Ectodermal cell (in vitro differentiated cells): ENCODE measurements around the gene NKIRAS2.

ENCODE experiments used
- H3K27ac ChIP-seq: 2 replicates; pipeline ENCODE4 v1.7.0; 2013; ENCODE audit warnings: mild to moderate bottlenecking, low read depth, low read length; ENCODE audit not compliant: insufficient read depth, poor library complexity, severe bottlenecking
- H3K27me3 ChIP-seq: 2 replicates; pipeline ENCODE4 v1.7.0; 2013; ENCODE audit warnings: mild to moderate bottlenecking, low read length; ENCODE audit not compliant: insufficient read depth, control insufficient read depth, poor library complexity, severe bottlenecking
- H3K36me3 ChIP-seq: one replicate; pipeline ENCODE4 v1.7.0; 2013; ENCODE audit warnings: low read length; ENCODE audit not compliant: control insufficient read depth, insufficient read depth
- H3K4me1 ChIP-seq: one replicate; pipeline ENCODE4 v1.7.0; 2013; ENCODE audit warnings: low read length; ENCODE audit not compliant: control insufficient read depth, insufficient read depth
- H3K4me3 ChIP-seq: 2 replicates; pipeline ENCODE4 v1.7.0; 2013; ENCODE audit warnings: low read depth, low read length, control low read depth; ENCODE audit not compliant: insufficient read depth
- H3K9me3 ChIP-seq: 2 replicates; pipeline ENCODE4 v1.7.0; 2013; ENCODE audit warnings: mild to moderate bottlenecking, low read length, moderate library complexity; ENCODE audit not compliant: control insufficient read depth
- WGBS, 2 experiments: methylation state at CpG; one replicate each; pipeline ENCODE4 v1.1.7; 2013; ENCODE audit warnings: missing lambda C conversion rate in 2 of 2; 5-methylcytosine and 5-hydroxymethylcytosine counted together

The NKIRAS2 gene

DNA sequence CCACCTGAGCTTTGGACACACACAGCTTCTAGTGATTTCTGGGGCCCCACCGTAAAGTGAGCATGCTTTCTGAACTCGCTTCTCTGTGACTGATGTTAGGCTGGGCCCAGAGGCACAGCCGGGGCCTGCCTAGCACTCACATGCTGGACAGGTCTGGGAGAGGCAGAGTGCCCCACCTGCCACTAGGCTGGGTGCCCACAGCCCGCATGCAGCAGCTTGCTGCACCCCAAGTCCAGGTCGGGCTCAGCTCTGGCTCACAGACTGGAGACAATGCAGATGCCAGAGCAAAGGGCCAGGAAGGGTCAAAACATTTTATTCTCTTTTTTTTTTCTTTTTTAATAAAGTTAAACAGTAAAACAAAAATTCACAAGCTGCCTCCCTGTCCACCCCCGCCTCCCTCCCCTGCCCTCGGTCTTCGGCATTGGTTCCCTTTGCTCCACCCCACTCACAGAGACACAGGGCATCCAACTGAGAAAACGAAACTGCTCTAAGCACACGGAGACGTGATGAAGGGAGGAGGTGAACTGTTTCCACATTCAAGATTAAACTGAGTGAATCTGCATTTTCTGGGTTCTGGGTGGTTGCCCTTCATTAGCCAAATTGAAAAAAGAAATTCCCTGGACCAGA, 43.6 kb upstream of the NKIRAS2 start:
- H3K4me1 ChIP-seq = no peaks in the 10 kb centered on the region
- no peak overlapping the region for H3K4me3 ChIP-seq
- H3K27me3 ChIP-seq = no peaks in the 10 kb centered on the region
- H3K36me3 ChIP-seq = peaks cover 77% of the 10 kb centered on the region
- no peak overlapping the region for H3K27ac ChIP-seq
- WGBS, 2 experiments = 93 to 96% methylated on average over 11 of the region's 11 CpGs
- no peaks in the 10 kb centered on the region for H3K9me3 ChIP-seq

DNA sequence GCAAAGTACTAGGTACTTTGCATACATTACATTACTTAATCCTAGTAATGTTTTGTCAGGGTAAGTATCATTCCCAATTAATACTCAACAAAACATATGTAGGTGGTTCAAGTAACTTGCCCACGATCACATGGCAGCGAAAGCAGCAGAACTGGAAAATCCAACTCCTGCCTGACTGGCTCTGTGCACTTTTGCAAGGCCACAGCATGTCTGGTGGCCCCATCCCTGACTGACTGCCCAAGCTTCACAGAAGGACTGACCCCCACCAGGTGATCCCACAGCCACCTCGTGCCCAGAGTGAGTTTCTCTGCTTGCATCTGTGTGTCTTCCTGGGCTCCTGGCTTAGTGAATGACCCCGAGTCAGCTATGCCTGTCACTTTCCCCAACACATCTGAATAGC, 41.9 kb upstream of the NKIRAS2 start:
- no peaks in the 10 kb centered on the region for H3K27me3 ChIP-seq
- WGBS, 2 experiments = 89 to 93% methylated on average over 4 of the region's 4 CpGs
- H3K9me3 ChIP-seq = no peaks in the 10 kb centered on the region
- H3K36me3 ChIP-seq = peaks cover 78% of the 10 kb centered on the region
- no peak overlapping the region for H3K4me3 ChIP-seq
- H3K27ac ChIP-seq = no peak overlapping the region
- H3K4me1 ChIP-seq = no peaks in the 10 kb centered on the region

DNA sequence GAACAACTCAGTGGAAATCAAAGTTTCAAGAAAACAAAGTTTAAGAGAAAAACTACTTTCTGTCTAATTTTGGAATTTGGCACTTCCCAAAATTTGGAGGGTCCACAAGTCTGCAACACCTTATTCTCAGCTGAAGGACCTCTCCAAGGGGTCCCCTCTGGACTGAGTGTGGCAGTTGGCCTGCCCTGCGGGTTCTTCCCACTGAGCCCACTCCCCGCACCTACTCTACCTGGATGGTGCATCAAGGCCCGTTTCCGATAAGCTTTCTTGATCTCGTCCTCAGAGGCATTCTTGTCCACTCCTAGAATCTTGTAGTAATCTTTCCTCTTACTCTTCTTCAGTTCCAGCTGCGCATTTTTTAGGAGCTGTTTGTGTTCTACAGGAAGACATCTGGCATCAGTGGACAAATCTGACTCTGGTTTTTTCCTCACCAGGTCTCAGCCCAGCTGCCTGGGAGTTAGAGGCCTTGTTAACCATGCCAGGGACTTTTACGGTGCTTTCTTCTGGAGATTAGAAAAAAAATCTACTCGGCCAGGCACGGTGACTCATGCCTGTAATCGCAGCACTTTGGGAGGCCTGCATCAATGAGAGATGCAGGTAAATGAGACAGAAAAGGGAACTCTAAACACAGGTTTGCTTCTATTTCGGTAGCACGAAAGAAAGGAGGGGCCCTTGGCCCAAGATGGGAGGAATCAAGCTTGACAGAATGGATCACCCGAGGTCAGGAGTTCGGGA, 37.7 kb upstream of the NKIRAS2 start:
- WGBS, 2 experiments = 95 to 96% methylated on average over 14 of the region's 14 CpGs
- peaks cover 72% of the 10 kb centered on the region for H3K36me3 ChIP-seq
- no peak overlapping the region for H3K27ac ChIP-seq
- no peak overlapping the region for H3K4me3 ChIP-seq
- no peaks in the 10 kb centered on the region for H3K9me3 ChIP-seq
- H3K4me1 ChIP-seq = no peaks in the 10 kb centered on the region
- H3K27me3 ChIP-seq = no peaks in the 10 kb centered on the region

DNA sequence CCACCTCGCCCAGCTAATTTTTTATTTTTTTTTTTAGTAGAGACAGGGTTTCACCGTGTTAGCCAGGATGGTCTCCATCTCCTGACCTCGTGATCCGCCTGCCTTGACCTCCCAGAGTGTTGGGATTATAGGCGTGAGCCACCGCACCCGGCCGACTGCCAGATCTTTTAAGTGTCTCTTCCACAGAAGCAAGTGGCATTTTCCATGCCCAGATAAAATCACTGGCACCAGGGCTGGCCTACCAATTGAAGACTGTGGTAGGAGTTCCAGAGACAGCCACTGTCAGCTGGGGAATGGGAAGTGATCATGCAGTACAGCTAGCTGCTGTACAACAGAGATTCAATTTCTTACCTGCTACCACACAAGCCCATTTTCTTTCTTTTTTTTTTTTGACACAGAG, 35.4 kb upstream of the NKIRAS2 start:
- H3K36me3 ChIP-seq = peaks cover 77% of the 10 kb centered on the region
- no peak overlapping the region for H3K4me3 ChIP-seq
- 91 to 93% methylated on average over 8 of the region's 8 CpGs for WGBS, 2 experiments
- no peaks in the 10 kb centered on the region for H3K27me3 ChIP-seq
- no peak overlapping the region for H3K27ac ChIP-seq
- no peaks in the 10 kb centered on the region for H3K4me1 ChIP-seq
- no peaks in the 10 kb centered on the region for H3K9me3 ChIP-seq

DNA sequence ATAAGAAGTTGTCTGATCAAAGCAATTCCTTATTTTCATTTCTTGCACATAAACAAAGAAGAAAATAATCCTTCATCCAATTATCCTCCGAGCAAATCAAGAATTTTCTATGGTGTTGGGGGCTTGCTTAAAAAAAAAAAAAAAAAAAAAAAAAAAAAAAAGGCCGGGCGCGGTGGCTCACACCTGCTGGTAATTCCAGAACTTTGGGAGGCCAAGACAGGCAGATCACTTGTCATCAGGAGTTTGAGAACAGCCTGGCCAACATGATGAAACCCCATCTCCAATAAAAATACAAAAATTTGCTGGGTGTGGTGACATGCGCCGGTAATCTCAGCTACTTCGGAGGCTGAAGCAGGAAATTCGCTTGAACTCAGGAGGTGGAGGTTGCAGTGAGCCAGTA, 34.0 kb upstream of the NKIRAS2 start:
- Histone ChIP-seq H3K4me1 (no peaks in the 10 kb centered on the region), H3K27me3 (no peaks in the 10 kb centered on the region), H3K4me3 (no peak overlapping the region), H3K27ac (no peak overlapping the region), H3K9me3 (no peaks in the 10 kb centered on the region), H3K36me3 (peaks cover 78% of the 10 kb centered on the region)
- WGBS, 2 experiments = 89 to 95% methylated on average over 6 to 7 of the region's 8 CpGs

DNA sequence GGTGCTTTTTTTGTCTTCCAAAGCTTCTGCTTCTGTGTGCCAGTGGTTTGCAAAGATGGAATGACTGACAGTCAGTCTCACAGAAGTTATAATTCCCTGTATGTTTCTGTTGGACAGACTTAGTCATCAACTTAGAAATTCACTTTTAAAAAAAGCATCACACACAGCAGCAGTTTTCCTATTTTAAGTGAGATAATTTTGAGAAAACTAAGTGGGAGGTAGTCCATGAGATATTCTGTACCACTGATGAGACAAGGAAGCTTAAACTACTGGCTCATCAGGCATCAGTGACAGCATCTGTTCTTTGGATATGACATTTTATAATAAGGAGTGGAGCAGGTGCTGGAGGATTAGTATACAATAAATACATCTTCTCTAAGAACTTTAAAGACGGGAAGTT, 33.3 kb upstream of the NKIRAS2 start:
- Histone ChIP-seq H3K27ac (no peak overlapping the region), H3K36me3 (peaks cover 73% of the 10 kb centered on the region), H3K27me3 (no peaks in the 10 kb centered on the region), H3K4me1 (no peaks in the 10 kb centered on the region), H3K4me3 (no peak overlapping the region), H3K9me3 (no peaks in the 10 kb centered on the region)
- 88 to 100% methylated on average over 1 of the region's 1 CpG for whole genome bisulfite sequencing, 2 experiments

DNA sequence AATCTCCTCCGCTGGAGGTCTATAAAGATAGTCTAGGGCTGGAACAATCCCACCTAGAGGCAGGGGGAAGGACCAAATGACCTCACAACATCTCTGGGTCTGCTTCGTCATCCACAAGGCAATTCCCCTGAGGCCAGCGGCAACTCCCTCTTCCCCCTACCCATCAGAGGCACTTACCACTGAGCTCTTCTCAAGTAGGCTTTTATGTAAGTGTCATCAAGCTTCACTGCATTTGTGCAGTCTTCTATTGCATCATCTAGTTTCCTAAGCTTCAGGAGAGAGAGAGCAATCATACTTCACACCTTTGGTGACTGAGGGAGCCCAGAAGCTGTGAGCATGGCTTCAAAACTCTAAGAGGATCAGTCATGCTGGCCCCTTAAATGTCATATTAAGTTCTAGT, 32.2 kb upstream of the NKIRAS2 start:
- H3K4me1 ChIP-seq = no peaks in the 10 kb centered on the region
- peaks cover 71% of the 10 kb centered on the region for H3K36me3 ChIP-seq
- no peak overlapping the region for H3K27ac ChIP-seq
- H3K4me3 ChIP-seq = no peak overlapping the region
- no peaks in the 10 kb centered on the region for H3K27me3 ChIP-seq
- no peaks in the 10 kb centered on the region for H3K9me3 ChIP-seq
- 95 to 97% methylated on average over 3 of the region's 3 CpGs for WGBS, 2 experiments

DNA sequence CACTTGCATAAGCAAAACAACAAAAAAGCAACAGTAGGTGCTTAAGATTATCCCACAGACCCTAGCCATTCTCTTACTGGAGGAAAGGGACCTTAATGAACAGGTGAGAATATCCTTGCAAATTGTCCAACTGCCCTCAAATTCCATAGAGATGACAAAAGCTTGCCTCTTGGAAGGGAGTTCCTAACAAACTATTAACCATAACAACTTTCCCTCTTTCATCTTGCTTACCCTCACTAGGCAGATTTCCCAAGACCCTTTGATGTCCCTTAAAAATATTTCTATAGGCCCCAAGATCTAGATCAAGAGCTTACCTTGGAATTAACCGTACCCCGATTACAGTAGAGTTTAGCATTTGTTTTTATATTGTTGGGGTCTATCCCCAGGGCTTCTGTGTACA, 31.5 kb upstream of the NKIRAS2 start:
- Histone ChIP-seq H3K27me3 (no peaks in the 10 kb centered on the region), H3K9me3 (no peaks in the 10 kb centered on the region), H3K4me3 (no peak overlapping the region), H3K4me1 (no peaks in the 10 kb centered on the region), H3K27ac (no peak overlapping the region), H3K36me3 (peaks cover 70% of the 10 kb centered on the region)
- 88 to 100% methylated on average over 2 of the region's 2 CpGs for WGBS, 2 experiments

DNA sequence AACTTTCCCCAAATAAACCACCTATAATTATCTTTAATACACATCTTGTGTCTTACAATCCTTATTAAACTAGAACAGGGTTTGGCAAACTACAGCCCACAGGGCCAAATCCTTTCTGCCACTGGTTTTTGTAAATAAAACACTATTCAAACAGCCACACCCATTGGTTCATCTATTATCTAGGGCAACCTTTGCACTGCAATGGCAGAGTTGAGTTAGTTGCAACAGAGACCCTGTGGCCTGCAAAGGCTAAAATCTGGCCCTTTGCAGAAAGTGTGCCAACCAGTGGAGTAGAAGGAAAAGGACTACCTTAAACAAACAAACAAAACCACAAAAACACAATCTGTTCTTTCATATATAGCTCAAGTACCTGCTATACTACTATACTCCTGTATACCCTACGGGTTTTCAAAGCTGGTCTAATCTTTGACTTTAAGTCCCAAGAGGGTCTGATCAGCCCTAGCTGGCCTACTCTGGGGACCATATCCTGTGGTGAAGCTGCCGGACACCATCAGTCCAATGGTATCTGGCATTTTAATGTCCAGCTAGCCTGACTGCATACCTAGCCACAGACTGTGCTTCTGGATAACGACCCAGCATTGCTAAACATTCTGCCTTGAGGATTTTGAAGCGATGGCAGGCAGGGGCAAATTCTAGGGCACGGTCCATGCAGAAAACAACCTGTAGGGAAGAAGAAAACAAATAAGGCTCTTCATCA, 30.0 kb upstream of the NKIRAS2 start:
- H3K4me3 ChIP-seq = no peak overlapping the region
- H3K27ac ChIP-seq = no peak overlapping the region
- no peaks in the 10 kb centered on the region for H3K4me1 ChIP-seq
- WGBS, 2 experiments = 87 to 89% methylated on average over 5 of the region's 5 CpGs
- H3K9me3 ChIP-seq = no peaks in the 10 kb centered on the region
- no peaks in the 10 kb centered on the region for H3K27me3 ChIP-seq
- H3K36me3 ChIP-seq = peaks cover 73% of the 10 kb centered on the region

DNA sequence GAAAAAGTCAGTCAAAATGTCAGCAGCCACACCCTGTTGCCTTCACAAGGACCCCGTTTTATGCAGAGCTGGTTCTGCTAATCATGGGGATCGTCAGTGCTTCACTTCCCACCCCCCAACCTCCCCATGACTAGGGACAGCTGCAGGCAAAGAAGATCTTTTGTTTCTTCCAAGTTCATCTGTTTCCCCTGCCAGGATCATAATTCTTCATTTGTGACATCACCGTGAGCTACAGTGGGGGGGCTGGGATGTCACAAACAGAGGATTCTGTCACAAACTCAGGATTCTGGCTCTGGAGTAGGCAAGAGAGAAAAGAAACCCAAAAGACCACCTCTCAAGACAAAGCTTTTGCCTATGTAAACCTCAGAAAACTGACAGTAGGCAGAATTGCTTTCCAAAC, 27.3 kb upstream of the NKIRAS2 start:
- Histone ChIP-seq H3K4me1 (no peaks in the 10 kb centered on the region), H3K4me3 (no peak overlapping the region), H3K9me3 (no peaks in the 10 kb centered on the region), H3K27ac (no peak overlapping the region), H3K27me3 (no peaks in the 10 kb centered on the region), H3K36me3 (peaks cover 77% of the 10 kb centered on the region)
- 97% methylated on average over 3 of the region's 3 CpGs for WGBS, 2 experiments
